ENCODE results near the gene NLK. TPM values are rescaled to one million over a fixed set of nuclear protein-coding genes. Genes with fewer than 3 reads are reported as not detected.

NLK gene
- total and polyA plus RNA-seq, 7 experiments from 2014 or later: 1.0 to 19.2 (median 16.5) TPM

DNA sequence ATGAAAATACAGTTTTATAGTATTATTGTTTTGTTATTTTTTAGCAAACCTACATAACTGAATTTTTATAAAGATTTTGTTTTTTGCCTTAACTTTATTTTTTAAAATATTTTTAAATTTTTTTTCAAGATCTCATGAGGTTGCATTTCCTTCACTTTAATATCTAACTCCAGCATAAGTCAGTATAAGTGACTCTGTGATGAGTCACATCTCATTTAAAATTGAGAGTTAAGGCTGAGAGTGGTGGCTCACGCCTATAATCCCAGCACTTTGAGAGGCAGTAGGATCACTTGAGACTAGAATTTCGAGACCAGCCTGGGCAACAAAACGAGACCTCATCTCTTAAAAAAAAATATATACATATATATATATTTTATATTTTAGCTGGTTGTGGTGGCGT is 44.0 kb downstream of the NLK start:
- Mint-ChIP-seq H3K27me3 (no peaks in the 10 kb centered on the region), H3K36me3 (peaks cover 0 to 44% (median 15%) of the 10 kb centered on the region in 5 donors), H3K4me1 (peaks cover 12 to 53% (median 38%) of the 10 kb centered on the region in 7 donors), H3K9me3 (peaks cover 0 to 15% (median 5%) of the 10 kb centered on the region in 11 donors), H3K27ac (no peak overlapping the region), H3K4me3 (no peak overlapping the region)
- Histone ChIP-seq H3K9me3 (ENCODE audit: control insufficient read depth in 2 of 3, low read length in 3 of 3) (no peaks in the 10 kb centered on the region), H3K27me3 (ENCODE audit: control insufficient read depth in 2 of 2, insufficient read depth in 2 of 2, low read length in 2 of 2) (no peaks in the 10 kb centered on the region), H3K4me1 (ENCODE audit: control insufficient read depth in 2 of 2, insufficient read depth in 2 of 2, low read length in 2 of 2) (no peaks in the 10 kb centered on the region), H3K27ac (ENCODE audit: low read depth, low read length) (no peak overlapping the region), H3K36me3 (ENCODE audit: control insufficient read depth in 2 of 3, insufficient read depth in 3 of 3, low read length in 3 of 3) (no peaks in the 10 kb centered on the region), H3K4me3 (ENCODE audit: low read length) (no peak overlapping the region)
- ChIA-PET CTCF (no interaction called here), POLR2A (no interaction called here)
- DNase-seq (no peak), ATAC-seq (no peak)
- intact Hi-C loops (cut with micrococcal nuclease): no loop called here

DNA sequence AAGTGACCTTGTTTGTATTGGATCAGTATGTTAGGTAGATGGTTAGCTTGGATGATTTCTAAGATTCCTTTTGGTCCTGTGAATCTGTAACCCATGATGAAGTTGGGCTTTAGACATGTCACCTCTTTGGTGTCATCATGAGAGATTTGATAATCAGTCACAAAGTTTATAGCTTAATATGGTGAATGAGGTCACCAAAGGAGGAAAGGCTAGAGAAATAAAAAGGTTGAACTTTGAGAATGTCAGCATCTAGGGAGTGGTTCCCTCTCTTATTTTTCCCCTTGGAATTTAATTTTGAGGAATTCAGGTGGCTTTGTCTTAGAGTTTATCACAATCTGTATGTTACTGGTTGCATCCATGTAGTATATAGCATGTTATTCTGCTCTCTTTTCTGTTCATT is 45.3 kb downstream of the NLK start:
- H3K4me3 ChIP-seq (ENCODE audit: low read length): no peak overlapping the region
- Mint-ChIP-seq H3K36me3 (peaks cover 0 to 34% (median 15%) of the 10 kb centered on the region in 5 donors), H3K27ac (no peak overlapping the region), H3K9me3 (peaks cover 0 to 15% (median 5%) of the 10 kb centered on the region in 11 donors), H3K4me3 (no peak overlapping the region), H3K27me3 (no peaks in the 10 kb centered on the region), H3K4me1 (peaks cover 12 to 51% (median 30%) of the 10 kb centered on the region in 7 donors)
- ATAC-seq (no peak), DNase-seq (no peak)
- intact Hi-C loops (cut with micrococcal nuclease): no loop called here
- ChIA-PET POLR2A (no interaction called here), CTCF (interaction anchor here (1.4 kb wide), 1 partner anchor 13 kb away, joined by 3 read pairs; no protein-coding TSS in a partner anchor)
- no peaks in the 10 kb centered on the region for H3K4me1 ChIP-seq (ENCODE audit: control insufficient read depth in 2 of 2, insufficient read depth in 2 of 2, low read length in 2 of 2)
- H3K27ac ChIP-seq (ENCODE audit: low read depth, low read length): no peak overlapping the region
- no peaks in the 10 kb centered on the region for H3K9me3 ChIP-seq (ENCODE audit: control insufficient read depth in 2 of 3, low read length in 3 of 3)
- H3K27me3 ChIP-seq (ENCODE audit: control insufficient read depth in 2 of 2, insufficient read depth in 2 of 2, low read length in 2 of 2): no peaks in the 10 kb centered on the region
- H3K36me3 ChIP-seq (ENCODE audit: control insufficient read depth in 2 of 3, insufficient read depth in 3 of 3, low read length in 3 of 3): no peaks in the 10 kb centered on the region

DNA sequence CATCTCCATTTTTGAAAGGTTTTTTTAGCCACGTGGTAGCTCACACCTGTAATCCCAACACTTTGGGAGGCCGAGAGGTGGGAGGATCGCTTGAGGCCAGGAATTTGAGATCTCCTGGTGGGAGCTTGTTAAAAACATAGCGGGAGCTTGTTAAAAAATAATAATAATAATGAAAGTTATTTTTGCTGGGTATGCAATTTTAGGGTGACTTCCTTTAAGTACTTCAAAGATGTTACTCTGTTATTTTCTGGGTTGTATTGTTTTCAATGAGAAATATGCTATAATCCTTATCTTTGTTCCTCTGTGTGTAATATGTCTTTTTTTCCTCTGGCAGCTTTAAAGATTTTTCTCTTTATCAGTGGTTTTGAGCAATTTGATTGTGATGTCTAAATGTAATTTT is 48.1 kb downstream of the NLK start:
- Histone ChIP-seq H3K4me3 (ENCODE audit: low read length) (no peak overlapping the region), H3K36me3 (ENCODE audit: control insufficient read depth in 2 of 3, insufficient read depth in 3 of 3, low read length in 3 of 3) (no peaks in the 10 kb centered on the region), H3K27me3 (ENCODE audit: control insufficient read depth in 2 of 2, insufficient read depth in 2 of 2, low read length in 2 of 2) (no peaks in the 10 kb centered on the region), H3K4me1 (ENCODE audit: control insufficient read depth in 2 of 2, insufficient read depth in 2 of 2, low read length in 2 of 2) (no peaks in the 10 kb centered on the region), H3K9me3 (ENCODE audit: control insufficient read depth in 2 of 3, low read length in 3 of 3) (no peaks in the 10 kb centered on the region), H3K27ac (ENCODE audit: low read depth, low read length) (no peak overlapping the region)
- ChIA-PET POLR2A (interaction anchor here (0.6 kb wide), 1 partner anchor 847 kb away, joined by 3 read pairs; no protein-coding TSS in a partner anchor), CTCF (no interaction called here)
- Mint-ChIP-seq H3K36me3 (peaks cover 0 to 27% (median 9%) of the 10 kb centered on the region in 5 donors), H3K4me3 (no peak overlapping the region), H3K27me3 (no peaks in the 10 kb centered on the region), H3K9me3 (peaks cover 0 to 15% (median 5%) of the 10 kb centered on the region in 11 donors), H3K27ac (no peak overlapping the region), H3K4me1 (peaks cover 6 to 31% (median 21%) of the 10 kb centered on the region in 7 donors)
- DNase-seq (no peak), ATAC-seq (no peak)
- intact Hi-C loops (cut with micrococcal nuclease): no loop called here

DNA sequence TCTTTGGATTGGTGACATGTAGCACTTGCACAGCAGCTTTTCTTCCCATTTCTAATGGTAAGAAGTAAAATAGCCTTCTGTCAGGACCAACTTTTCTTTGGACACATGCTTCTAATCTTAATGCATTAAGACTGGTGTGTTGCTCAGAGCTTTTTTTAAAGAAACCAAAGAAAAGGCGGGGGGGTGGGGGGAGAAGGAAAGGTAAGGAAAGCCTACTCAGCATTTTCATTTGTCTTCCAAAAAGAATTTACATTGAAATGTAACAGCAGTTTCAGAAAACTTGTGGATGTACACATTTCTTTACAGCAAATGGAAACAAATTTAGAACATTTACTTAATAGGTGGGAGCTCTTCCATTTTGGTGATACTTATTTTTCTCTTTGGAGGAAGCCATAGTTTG is 49.6 kb downstream of the NLK start:
- Mint-ChIP-seq H3K27me3 (no peaks in the 10 kb centered on the region), H3K4me1 (peaks cover 6 to 27% (median 16%) of the 10 kb centered on the region in 7 donors), H3K4me3 (no peak overlapping the region), H3K36me3 (peaks cover 0 to 27% (median 9%) of the 10 kb centered on the region in 5 donors), H3K27ac (no peak overlapping the region), H3K9me3 (peaks cover 0 to 15% (median 5%) of the 10 kb centered on the region in 11 donors)
- CTCF ChIA-PET: no interaction called here
- Histone ChIP-seq H3K4me1 (ENCODE audit: control insufficient read depth in 2 of 2, insufficient read depth in 2 of 2, low read length in 2 of 2) (no peaks in the 10 kb centered on the region), H3K9me3 (ENCODE audit: control insufficient read depth in 2 of 3, low read length in 3 of 3) (no peaks in the 10 kb centered on the region), H3K4me3 (ENCODE audit: low read length) (no peak overlapping the region), H3K36me3 (ENCODE audit: control insufficient read depth in 2 of 3, insufficient read depth in 3 of 3, low read length in 3 of 3) (no peaks in the 10 kb centered on the region), H3K27me3 (ENCODE audit: control insufficient read depth in 2 of 2, insufficient read depth in 2 of 2, low read length in 2 of 2) (no peaks in the 10 kb centered on the region), H3K27ac (ENCODE audit: low read depth, low read length) (no peak overlapping the region)
- ATAC-seq (no peak), DNase-seq (no peak)
- POLR2A ChIA-PET: no interaction called here
- intact Hi-C loops (cut with micrococcal nuclease): no loop called here

DNA sequence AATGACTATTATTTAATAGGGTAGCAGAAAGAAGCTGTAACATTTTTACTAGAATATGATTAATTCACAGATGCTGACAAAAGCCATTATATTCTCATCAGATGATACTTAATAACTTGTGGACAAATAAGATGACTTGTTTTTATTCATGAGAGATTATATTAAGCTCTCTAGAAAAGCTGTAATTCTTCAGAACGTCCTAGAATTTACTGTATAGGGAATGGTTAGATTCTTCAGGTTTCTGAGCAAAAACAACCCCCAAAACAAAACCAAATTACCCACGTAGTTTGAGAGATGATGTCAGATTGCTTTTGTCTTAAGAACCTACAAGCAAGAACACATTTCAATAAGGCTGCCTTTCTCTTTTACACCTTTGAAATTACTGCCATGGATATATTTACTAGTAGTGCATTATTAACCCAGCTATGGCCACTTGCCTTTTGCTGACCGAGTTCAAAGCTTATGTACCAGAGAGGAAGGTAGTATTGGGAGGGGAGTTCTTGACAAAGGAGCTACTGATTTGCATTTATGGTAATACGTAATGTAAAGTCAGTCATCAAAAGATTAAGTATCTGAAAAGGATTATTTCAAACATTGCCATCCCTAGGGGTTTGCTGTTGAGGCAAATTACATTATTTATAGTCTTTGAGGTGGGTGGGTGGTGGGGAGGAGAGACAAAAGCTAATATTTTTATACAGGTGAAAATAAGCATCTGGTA is 51.7 kb downstream of the NLK start:
- peaks cover 6 to 17% (median 10%) of the 10 kb centered on the region in 7 donors for H3K4me1 Mint-ChIP-seq
- DNase-seq: no peak
- H3K36me3 Mint-ChIP-seq: peaks cover 0 to 24% (median 10%) of the 10 kb centered on the region in 5 donors
- H3K27ac Mint-ChIP-seq: no peak overlapping the region
- H3K27ac ChIP-seq (ENCODE audit: low read depth, low read length): no peak overlapping the region
- H3K4me3 ChIP-seq (ENCODE audit: low read length): no peak overlapping the region
- H3K27me3 ChIP-seq (ENCODE audit: control insufficient read depth in 2 of 2, insufficient read depth in 2 of 2, low read length in 2 of 2): no peaks in the 10 kb centered on the region
- ChIA-PET CTCF (no interaction called here), POLR2A (no interaction called here)
- intact Hi-C loops (cut with micrococcal nuclease): no loop called here
- no peak overlapping the region for H3K4me3 Mint-ChIP-seq
- no peaks in the 10 kb centered on the region for H3K4me1 ChIP-seq (ENCODE audit: control insufficient read depth in 2 of 2, insufficient read depth in 2 of 2, low read length in 2 of 2)
- ATAC-seq: no peak
- no peaks in the 10 kb centered on the region for H3K27me3 Mint-ChIP-seq
- no peaks in the 10 kb centered on the region for H3K36me3 ChIP-seq (ENCODE audit: control insufficient read depth in 2 of 3, insufficient read depth in 3 of 3, low read length in 3 of 3)
- H3K9me3 ChIP-seq (ENCODE audit: control insufficient read depth in 2 of 3, low read length in 3 of 3): no peaks in the 10 kb centered on the region
- H3K9me3 Mint-ChIP-seq: peaks cover 0 to 12% (median 5%) of the 10 kb centered on the region in 11 donors

DNA sequence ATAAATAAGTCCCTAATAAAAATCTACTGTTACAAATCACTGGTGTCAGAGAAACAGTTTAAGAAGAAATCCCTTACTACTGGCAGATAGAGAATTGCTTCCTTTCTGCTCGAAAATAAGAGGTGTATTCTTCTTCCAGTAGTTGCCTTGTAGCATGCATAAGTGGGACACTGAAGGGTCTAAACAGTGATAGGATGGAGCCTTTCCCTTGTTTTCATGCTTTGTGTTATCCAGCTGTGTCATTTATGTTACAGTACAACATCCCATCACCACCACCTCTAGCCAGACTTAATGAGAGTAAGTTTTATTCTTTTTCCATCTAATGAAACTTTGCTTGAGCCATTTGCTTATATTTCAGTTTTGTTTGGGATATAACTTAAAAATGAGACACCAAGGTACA is 54.3 kb downstream of the NLK start:
- H3K27ac Mint-ChIP-seq: no peak overlapping the region
- ATAC-seq: no peak
- intact Hi-C loops (cut with micrococcal nuclease): no loop called here

DNA sequence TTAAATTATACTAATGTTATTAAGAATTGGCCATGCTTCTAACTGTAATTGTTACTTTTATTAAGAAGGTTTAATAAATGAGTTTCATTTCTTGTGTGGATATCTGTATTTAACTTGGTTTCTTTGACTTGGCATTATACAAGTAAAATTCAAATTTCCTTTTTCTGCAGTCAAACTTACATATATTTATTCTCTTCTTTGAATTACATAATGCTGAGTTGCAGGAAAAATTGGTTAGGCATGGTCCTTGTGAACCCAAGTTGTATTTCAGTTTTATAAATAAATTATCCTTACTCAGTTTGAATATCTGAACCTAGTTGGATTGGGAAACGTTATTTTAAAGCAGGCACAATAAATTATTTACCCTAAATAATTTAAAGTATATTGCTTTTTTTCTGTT is 54.8 kb downstream of the NLK start:
- ChIA-PET CTCF (no interaction called here), POLR2A (no interaction called here)
- H3K27ac Mint-ChIP-seq: no peak overlapping the region
- H3K4me3 ChIP-seq (ENCODE audit: low read length): no peak overlapping the region
- H3K9me3 Mint-ChIP-seq: peaks cover 0 to 4% (median 0%) of the 10 kb centered on the region in 11 donors
- ATAC-seq (no peak), DNase-seq (no peak)
- no peak overlapping the region for H3K27ac ChIP-seq (ENCODE audit: low read depth, low read length)
- no peaks in the 10 kb centered on the region for H3K9me3 ChIP-seq (ENCODE audit: control insufficient read depth in 2 of 3, low read length in 3 of 3)
- no peaks in the 10 kb centered on the region for H3K27me3 Mint-ChIP-seq
- H3K27me3 ChIP-seq (ENCODE audit: control insufficient read depth in 2 of 2, insufficient read depth in 2 of 2, low read length in 2 of 2): no peaks in the 10 kb centered on the region
- peaks cover 0 to 33% (median 14%) of the 10 kb centered on the region in 5 donors for H3K36me3 Mint-ChIP-seq
- intact Hi-C loops (cut with micrococcal nuclease): no loop called here
- no peaks in the 10 kb centered on the region for H3K36me3 ChIP-seq (ENCODE audit: control insufficient read depth in 2 of 3, insufficient read depth in 3 of 3, low read length in 3 of 3)
- peaks cover 0 to 17% (median 2%) of the 10 kb centered on the region in 7 donors for H3K4me1 Mint-ChIP-seq
- no peak overlapping the region for H3K4me3 Mint-ChIP-seq
- H3K4me1 ChIP-seq (ENCODE audit: control insufficient read depth in 2 of 2, insufficient read depth in 2 of 2, low read length in 2 of 2): no peaks in the 10 kb centered on the region

More for the DNA sequence above, 54.3 kb downstream of the NLK start:
- Histone ChIP-seq H3K9me3 (ENCODE audit: control insufficient read depth in 2 of 3, low read length in 3 of 3) (no peaks in the 10 kb centered on the region), H3K4me3 (ENCODE audit: low read length) (no peak overlapping the region), H3K27ac (ENCODE audit: low read depth, low read length) (no peak overlapping the region), H3K36me3 (ENCODE audit: control insufficient read depth in 2 of 3, insufficient read depth in 3 of 3, low read length in 3 of 3) (no peaks in the 10 kb centered on the region), H3K27me3 (ENCODE audit: control insufficient read depth in 2 of 2, insufficient read depth in 2 of 2, low read length in 2 of 2) (no peaks in the 10 kb centered on the region), H3K4me1 (ENCODE audit: control insufficient read depth in 2 of 2, insufficient read depth in 2 of 2, low read length in 2 of 2) (no peaks in the 10 kb centered on the region)
- ChIA-PET CTCF (no interaction called here), POLR2A (no interaction called here)
- H3K4me1 Mint-ChIP-seq: peaks cover 0 to 17% (median 2%) of the 10 kb centered on the region in 7 donors
- no peak for DNase-seq
- H3K4me3 Mint-ChIP-seq: no peak overlapping the region
- peaks cover 0 to 4% (median 0%) of the 10 kb centered on the region in 11 donors for H3K9me3 Mint-ChIP-seq
- H3K27me3 Mint-ChIP-seq: no peaks in the 10 kb centered on the region
- peaks cover 0 to 30% (median 14%) of the 10 kb centered on the region in 5 donors for H3K36me3 Mint-ChIP-seq

Measured in naive thymus-derived CD4-positive, alpha-beta T cell (primary cell).